Right forelimb (tissue), 1 donor: ENCODE measurements around the gene PPP1R9B.
A peak's percentile ranks its signal among the peaks of the same experiment; 100 is the strongest.

Experiments used
- DNase-seq: peaks from one replicate; pipeline ENCODE4 v3.0.0-alpha.2; 2018

The PPP1R9B gene

DNA sequence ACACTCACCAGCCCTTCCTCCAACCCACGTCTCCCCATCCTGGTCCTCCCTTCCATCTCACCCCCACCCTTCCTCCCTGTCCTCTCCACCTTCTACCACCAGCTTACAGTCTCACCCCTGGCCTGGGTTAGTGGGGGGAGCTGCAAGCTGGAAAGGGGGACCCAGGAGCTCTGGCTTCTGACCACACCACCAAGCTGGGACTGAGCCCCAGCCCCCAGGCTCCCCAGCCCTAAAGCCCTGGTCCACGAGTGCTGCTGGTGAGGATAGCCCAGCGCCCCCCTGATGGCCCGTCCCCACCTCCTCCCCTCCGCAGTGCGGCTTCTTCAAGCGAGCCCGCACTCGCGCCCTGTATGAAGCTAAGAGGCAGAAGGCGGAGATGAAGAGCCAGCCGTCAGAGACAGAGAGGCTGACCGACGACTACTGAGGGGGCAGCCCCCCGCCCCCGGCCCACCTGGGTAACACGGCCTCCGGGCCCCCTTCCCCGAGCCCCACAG is 62.5 kb downstream of the PPP1R9B start:
- DNase-seq, result no peak

DNA sequence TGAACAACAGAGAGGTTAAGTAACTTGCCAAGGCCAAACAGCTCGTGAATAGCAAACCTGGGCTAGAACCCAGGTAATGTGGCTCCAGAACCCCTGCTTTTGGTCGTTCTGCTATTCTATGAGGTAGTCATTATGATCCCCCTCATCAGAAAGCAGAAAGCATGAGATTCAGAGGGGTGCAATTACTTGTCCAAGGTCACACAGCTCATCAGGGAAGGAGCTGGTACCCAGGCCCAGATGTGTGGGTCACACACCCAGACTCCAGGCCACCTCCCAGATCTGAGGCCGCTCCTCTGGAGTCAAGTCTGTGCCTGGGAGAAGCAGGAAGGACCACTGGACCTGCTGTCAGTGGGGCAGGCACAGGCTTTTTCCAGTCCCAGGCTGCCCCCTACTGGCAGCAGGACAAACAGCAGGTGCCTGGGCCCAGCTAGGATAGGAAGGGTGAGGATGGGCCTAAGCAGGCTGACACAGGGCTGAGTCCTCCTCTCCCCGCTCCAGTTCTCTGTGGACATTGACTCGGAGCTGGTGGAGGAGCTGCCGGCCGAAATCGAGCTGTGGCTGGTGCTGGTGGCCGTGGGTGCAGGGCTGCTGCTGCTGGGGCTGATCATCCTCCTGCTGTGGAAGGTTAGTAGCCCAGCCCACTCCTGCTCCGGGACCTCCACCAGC is 63.1 kb downstream of the PPP1R9B start:
- DNase-seq, result peak; percentile 87
